Measurements from ENCODE around the gene KCTD16.

Gene KCTD16

DNA sequence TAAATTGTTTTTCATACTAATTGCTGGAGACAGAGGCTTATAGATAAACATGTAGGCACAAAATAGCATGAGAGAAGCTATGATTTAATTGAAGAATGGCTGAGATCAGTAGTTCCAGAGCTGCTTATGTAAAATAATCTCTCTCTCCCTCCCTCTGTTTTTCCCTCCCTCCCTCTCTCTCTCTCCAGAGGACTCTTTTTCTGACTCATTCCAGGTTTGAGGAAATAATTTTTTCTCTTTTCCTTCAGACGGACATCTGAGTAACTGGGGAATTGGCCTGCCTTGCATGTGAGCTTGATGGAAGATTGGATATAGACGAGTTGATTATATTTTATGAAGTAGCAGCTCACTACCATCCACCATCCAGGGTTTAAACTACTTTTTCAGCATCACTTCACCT is 35.5 kb downstream of the KCTD16 start:
- TF ChIP-seq, protein P1, sequence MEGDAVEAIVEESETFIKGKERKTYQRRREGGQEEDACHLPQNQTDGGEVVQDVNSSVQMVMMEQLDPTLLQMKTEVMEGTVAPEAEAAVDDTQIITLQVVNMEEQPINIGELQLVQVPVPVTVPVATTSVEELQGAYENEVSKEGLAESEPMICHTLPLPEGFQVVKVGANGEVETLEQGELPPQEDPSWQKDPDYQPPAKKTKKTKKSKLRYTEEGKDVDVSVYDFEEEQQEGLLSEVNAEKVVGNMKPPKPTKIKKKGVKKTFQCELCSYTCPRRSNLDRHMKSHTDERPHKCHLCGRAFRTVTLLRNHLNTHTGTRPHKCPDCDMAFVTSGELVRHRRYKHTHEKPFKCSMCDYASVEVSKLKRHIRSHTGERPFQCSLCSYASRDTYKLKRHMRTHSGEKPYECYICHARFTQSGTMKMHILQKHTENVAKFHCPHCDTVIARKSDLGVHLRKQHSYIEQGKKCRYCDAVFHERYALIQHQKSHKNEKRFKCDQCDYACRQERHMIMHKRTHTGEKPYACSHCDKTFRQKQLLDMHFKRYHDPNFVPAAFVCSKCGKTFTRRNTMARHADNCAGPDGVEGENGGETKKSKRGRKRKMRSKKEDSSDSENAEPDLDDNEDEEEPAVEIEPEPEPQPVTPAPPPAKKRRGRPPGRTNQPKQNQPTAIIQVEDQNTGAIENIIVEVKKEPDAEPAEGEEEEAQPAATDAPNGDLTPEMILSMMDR (IDR thresholded peaks at IDR 0.05; ENCODE audit: insufficient read depth, low read length, poor library complexity, severe bottlenecking), result no peak
- Histone ChIP-seq H3K36me3 (ENCODE audit: control insufficient read depth, insufficient read depth, low read length) (no peaks in the 10 kb centered on the region), H3K4me3 (replicated peaks; ENCODE audit: low read depth, low read length) (no peak overlapping the region), H3K27me3 (replicated peaks; ENCODE audit: control insufficient read depth, insufficient read depth, low read length) (no peaks in the 10 kb centered on the region)
- DNase-seq (ENCODE audit: extremely low read depth, insufficient read length), result no peak

DNA sequence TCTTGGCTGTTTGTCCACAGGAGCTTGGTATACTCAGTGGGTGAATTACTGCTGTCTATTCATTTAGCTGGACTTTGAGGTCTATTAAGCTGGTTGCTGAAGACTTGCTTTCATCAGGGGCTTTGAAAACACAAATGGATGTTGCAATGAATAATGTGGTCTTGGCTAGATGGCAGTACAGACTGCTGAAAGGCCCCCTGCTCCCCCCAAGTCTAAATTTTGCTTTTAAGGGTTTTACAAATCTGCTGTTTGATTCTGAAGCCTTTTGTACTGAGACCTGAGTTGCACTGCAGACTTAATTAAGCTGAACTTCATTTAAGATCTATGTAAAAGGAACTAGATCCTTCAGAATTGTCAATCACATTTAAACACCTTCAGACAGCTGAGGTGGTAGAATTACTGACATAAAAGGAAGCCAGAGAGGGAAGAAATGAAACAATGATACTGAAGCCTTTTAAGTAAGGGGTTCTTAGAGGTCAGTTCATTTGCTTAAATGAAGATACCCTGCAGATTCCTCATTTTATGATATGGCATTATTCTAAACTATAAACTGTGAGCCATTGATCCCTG is 37.3 kb downstream of the KCTD16 start:
- Histone ChIP-seq H3K4me3 (replicated peaks; ENCODE audit: low read depth, low read length) (no peak overlapping the region), H3K27me3 (replicated peaks; ENCODE audit: control insufficient read depth, insufficient read depth, low read length) (no peaks in the 10 kb centered on the region), H3K36me3 (ENCODE audit: control insufficient read depth, insufficient read depth, low read length) (no peaks in the 10 kb centered on the region)
- TF ChIP-seq, protein P1 (IDR thresholded peaks at IDR 0.05; ENCODE audit: insufficient read depth, low read length, poor library complexity, severe bottlenecking), result no peak
- no peak for DNase-seq (ENCODE audit: extremely low read depth, insufficient read length)

DNA sequence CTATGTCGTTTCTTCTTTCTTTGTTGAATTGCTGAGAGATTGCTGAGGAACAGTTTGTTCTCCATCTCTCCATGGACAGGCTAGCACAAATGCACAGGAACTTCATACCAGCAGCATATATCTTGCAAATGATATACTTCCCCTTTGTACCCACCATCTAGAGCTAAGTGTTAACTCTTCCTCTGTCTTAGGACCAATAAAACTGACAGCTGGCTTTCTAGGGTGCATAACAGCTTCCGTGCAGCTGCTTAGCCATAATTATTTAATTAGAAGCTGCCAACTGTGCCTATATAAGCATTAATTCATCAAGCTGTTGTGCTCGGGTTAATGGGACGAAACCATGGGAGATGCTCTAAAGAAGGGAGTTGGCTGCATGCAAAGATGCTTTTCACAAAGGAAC is 38.7 kb downstream of the KCTD16 start:
- Histone ChIP-seq H3K27me3 (replicated peaks; ENCODE audit: control insufficient read depth, insufficient read depth, low read length) (no peaks in the 10 kb centered on the region), H3K36me3 (ENCODE audit: control insufficient read depth, insufficient read depth, low read length) (no peaks in the 10 kb centered on the region), H3K4me3 (replicated peaks; ENCODE audit: low read depth, low read length) (no peak overlapping the region)
- no peak for DNase-seq (ENCODE audit: extremely low read depth, insufficient read length)
- TF ChIP-seq, protein P1 (IDR thresholded peaks at IDR 0.05; ENCODE audit: insufficient read depth, low read length, poor library complexity, severe bottlenecking), result no peak

DNA sequence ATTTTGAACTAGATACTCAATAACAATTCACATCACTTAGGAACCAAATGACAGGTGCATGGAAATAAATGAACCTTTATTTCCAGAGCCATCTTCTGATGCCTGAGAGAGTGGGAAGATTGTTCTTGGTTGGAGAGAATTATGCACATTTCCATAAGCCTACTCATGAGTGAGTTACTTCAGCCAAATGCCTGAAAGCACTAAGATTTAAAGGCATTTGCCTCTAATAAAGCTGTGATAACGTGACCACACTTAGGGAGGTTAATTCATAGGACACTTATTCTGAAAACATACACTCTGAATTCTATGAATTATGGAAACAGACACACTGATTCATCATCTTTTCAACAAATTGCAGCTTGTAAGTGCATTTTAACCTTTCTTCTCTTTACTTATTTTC is 40.0 kb downstream of the KCTD16 start:
- no peak for DNase-seq (ENCODE audit: extremely low read depth, insufficient read length)
- TF ChIP-seq, protein P1 (IDR thresholded peaks at IDR 0.05; ENCODE audit: insufficient read depth, low read length, poor library complexity, severe bottlenecking), result no peak
- Histone ChIP-seq H3K27me3 (replicated peaks; ENCODE audit: control insufficient read depth, insufficient read depth, low read length) (no peaks in the 10 kb centered on the region), H3K4me3 (replicated peaks; ENCODE audit: low read depth, low read length) (no peak overlapping the region), H3K36me3 (ENCODE audit: control insufficient read depth, insufficient read depth, low read length) (no peaks in the 10 kb centered on the region)

DNA sequence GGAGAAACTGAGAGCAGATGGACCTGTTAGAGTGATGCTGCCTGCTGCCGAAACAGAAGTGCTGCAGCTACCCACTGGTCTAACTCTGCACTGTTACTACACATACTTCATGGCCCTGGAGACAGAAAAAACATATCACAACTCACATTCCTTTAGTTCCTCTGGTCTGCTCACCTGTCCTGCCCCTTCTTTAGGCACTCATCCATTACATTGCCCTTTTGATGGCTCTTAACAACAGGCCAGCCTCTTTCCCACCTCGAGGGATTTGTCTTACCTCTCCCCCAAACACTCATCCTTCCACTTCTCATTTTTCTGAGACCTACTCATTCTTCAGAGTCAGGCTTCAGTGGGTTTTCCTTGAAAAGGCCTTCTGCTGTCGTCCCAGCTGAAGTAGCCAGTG is 49.2 kb downstream of the KCTD16 start:
- Histone ChIP-seq H3K27me3 (replicated peaks; ENCODE audit: control insufficient read depth, insufficient read depth, low read length) (no peaks in the 10 kb centered on the region), H3K36me3 (ENCODE audit: control insufficient read depth, insufficient read depth, low read length) (no peaks in the 10 kb centered on the region), H3K4me3 (replicated peaks; ENCODE audit: low read depth, low read length) (no peak overlapping the region)
- no peak for DNase-seq (ENCODE audit: extremely low read depth, insufficient read length)
- TF ChIP-seq, protein P1 (IDR thresholded peaks at IDR 0.05; ENCODE audit: insufficient read depth, low read length, poor library complexity, severe bottlenecking), result no peak
